ENCODE measurements around the gene SPO11. TPM values are rescaled to one million over a fixed set of nuclear protein-coding genes. Genes with fewer than 3 reads are reported as not detected.

SPO11 gene
- total and polyA plus RNA-seq, 2 of the 13 experiments (the other 11 are each of a cell fraction or from before 2014, with no cell fraction given), result not detected

DNA sequence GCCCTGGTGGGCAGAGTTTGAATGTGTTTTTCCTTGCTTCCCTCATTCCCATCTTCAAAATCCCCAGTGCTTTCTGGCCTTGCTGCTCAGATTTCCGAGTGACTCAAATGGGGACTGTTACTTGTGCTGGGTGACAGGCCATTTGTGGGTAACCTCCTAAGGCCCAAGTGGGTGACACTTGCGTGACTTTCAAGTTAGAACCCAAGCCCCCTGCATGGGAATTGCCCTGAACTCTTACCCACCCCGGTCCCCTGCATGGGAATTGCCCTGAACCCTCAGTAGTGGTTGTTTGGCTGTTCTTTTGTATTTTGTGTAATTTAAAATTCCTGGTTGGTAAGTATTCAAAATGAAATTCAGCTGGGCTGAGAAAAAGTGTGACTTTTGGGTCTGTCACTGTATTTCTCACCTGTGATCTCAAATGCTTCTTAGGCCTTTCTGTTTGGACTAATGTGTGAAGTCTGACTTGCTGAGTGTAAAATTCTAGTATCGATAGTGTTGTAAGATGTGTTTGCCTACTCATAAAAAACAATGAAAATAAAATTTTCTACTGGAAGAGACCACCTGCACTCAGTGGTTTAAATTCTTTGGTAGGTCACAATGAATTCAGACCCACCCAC lies 49.2 kb downstream of the SPO11 start:
- POLR2A ChIA-PET, result no interaction called here

DNA sequence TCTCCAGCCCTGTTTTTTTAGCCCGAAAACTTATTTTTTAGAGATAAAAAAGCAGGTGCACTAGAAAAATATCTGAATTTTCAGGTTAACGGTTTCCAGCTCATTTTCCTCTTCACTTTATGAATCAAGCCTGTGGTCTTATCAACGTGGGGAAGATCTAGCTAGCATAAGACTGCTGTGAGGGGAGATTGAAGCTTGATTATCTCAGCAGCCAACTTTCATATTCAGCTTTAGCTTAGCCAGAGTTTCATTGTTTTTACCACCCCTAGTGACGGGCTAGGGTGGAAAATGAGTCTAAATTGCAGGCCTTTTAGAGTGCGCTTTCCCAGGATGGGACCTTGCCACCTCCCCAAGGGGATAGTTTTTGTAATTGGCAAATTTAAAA lies 49.7 kb downstream of the SPO11 start:
- in situ Hi-C loops (cut with HindIII; ENCODE audit: extremely low pct_ligation_motif_present, low pct_unique_long_range_greater_than_20kb), result loop anchor here (25.0 kb wide), 1 partner anchor 833 kb away; no protein-coding TSS in a partner anchor
- H3K36me3 ChIP-seq (replicated peaks in 1 of 2; ENCODE audit: control insufficient read depth in 1 of 2, insufficient read depth in 2 of 2, low read length in 2 of 2), result peaks cover 42 to 54% of the 10 kb centered on the region in 2 experiments

More for the DNA sequence above, 49.2 kb downstream of the SPO11 start:
- no TSS peak for BruUV-seq (replicated peaks)
- FAIRE-seq (no peak), DNase-seq (ENCODE audit: low spot score) (no peak), ATAC-seq (no peak)
- Histone ChIP-seq H3K9me3 (ENCODE audit: low read length) (no peaks in the 10 kb centered on the region), H3K79me2 (ENCODE audit: insufficient read depth, low read length) (no peaks in the 10 kb centered on the region), H3K4me2 (ENCODE audit: low read depth, low read length) (no peak overlapping the region), H3K4me3 (replicated peaks in 1 of 3; ENCODE audit: insufficient read depth in 1 of 3, low read depth in 2 of 3, low read length in 3 of 3) (no peak overlapping the region), H2AFZ (ENCODE audit: low read length) (no peak overlapping the region), H3K4me1 (ENCODE audit: insufficient read depth, low read length) (no peaks in the 10 kb centered on the region), H3K9ac (ENCODE audit: insufficient read depth, low read depth, low read length) (no peak overlapping the region), H4K20me1 (ENCODE audit: insufficient read depth, low read length) (0 out of 2 replicates have a peak, but pooled peaks cover 4% of the 10 kb centered on the region), H3K36me3 (replicated peaks in 1 of 2; ENCODE audit: control insufficient read depth in 1 of 2, insufficient read depth in 2 of 2, low read length in 2 of 2) (peaks cover 45 to 58% of the 10 kb centered on the region in 2 experiments), H3K27ac (ENCODE audit: extremely low read length, insufficient read depth, low read length) (no peak overlapping the region), H3K27me3 (ENCODE audit: control insufficient read depth in 1 of 2, insufficient read depth in 2 of 2, low read length in 2 of 2) (no peaks in the 10 kb centered on the region)
- 97% methylated on average over 4 of the region's 4 CpGs for WGBS (ENCODE audit: low lambda C conversion rate)
- TF ChIP-seq RBM22 (optimal IDR thresholded peaks at IDR 0.05; ENCODE audit: low read length), result peak; percentile 77
- TF ChIP-seq ZNF460 (CRISPR knock-in tag; IDR thresholded peaks at IDR 0.05; ENCODE audit: borderline replicate concordance), result no peak
- CTCF ChIA-PET (ENCODE audit: low intra/inter-chr PET ratio, low total read pairs), result no interaction called here
- in situ Hi-C loops (cut with HindIII; ENCODE audit: extremely low pct_ligation_motif_present, low pct_unique_long_range_greater_than_20kb), result loop anchor here (25.0 kb wide), 1 partner anchor 834 kb away; no protein-coding TSS in a partner anchor
- intact Hi-C loops (cut with micrococcal nuclease; ENCODE audit: unreplicated experiment), result no loop called here

More for the DNA sequence above, 49.7 kb downstream of the SPO11 start:
- Histone ChIP-seq H3K4me1 (ENCODE audit: insufficient read depth, low read length) (no peaks in the 10 kb centered on the region), H3K79me2 (ENCODE audit: insufficient read depth, low read length) (no peaks in the 10 kb centered on the region), H3K4me2 (ENCODE audit: low read depth, low read length) (no peak overlapping the region), H3K9me3 (ENCODE audit: low read length) (no peaks in the 10 kb centered on the region), H3K27ac (ENCODE audit: extremely low read length, insufficient read depth, low read length) (no peak overlapping the region), H2AFZ (ENCODE audit: low read length) (no peak overlapping the region), H3K9ac (ENCODE audit: insufficient read depth, low read depth, low read length) (no peak overlapping the region), H3K4me3 (replicated peaks in 1 of 3; ENCODE audit: insufficient read depth in 1 of 3, low read depth in 2 of 3, low read length in 3 of 3) (no peak overlapping the region), H4K20me1 (ENCODE audit: insufficient read depth, low read length) (0 out of 2 replicates have a peak, but pooled peaks cover 4% of the 10 kb centered on the region), H3K27me3 (ENCODE audit: control insufficient read depth in 1 of 2, insufficient read depth in 2 of 2, low read length in 2 of 2) (no peaks in the 10 kb centered on the region)
- ChIA-PET CTCF (ENCODE audit: low intra/inter-chr PET ratio, low total read pairs) (interaction anchor here (5.2 kb wide), 1 partner anchor 115 kb away, joined by 127 read pairs; no protein-coding TSS in a partner anchor), POLR2A (no interaction called here)
- BruUV-seq (replicated peaks), result no TSS peak
- intact Hi-C loops (cut with micrococcal nuclease; ENCODE audit: unreplicated experiment), result no loop called here
- ATAC-seq, result no peak
- no peak for DNase-seq (ENCODE audit: low spot score)
- FAIRE-seq, result no peak
- WGBS (ENCODE audit: low lambda C conversion rate), result 98% methylated on average over 5 of the region's 5 CpGs
- no peak for TF ChIP-seq KDM5B (CRISPR knock-in tag; IDR thresholded peaks at IDR 0.05; ENCODE audit: borderline replicate concordance)
- TF ChIP-seq RBM22 (optimal IDR thresholded peaks at IDR 0.05; ENCODE audit: low read length), result peak; percentile 15
- 0 out of 4 replicates have a peak, but pooled peaks of 1 of the 2 experiments have one; percentile 21 for TF ChIP-seq POLR2A (IDR thresholded peaks at IDR 0.05; ENCODE audit: insufficient read depth in 1 of 2, low read depth in 2 of 2, low read length in 2 of 2)
